ENCODE results near the gene POMT1. TPM values are rescaled to one million over a fixed set of nuclear protein-coding genes. Genes with fewer than 3 reads are reported as not detected.

Gene POMT1
- total RNA-seq, 2 experiments from 2014 or later: 4.7 to 27.1 TPM

DNA sequence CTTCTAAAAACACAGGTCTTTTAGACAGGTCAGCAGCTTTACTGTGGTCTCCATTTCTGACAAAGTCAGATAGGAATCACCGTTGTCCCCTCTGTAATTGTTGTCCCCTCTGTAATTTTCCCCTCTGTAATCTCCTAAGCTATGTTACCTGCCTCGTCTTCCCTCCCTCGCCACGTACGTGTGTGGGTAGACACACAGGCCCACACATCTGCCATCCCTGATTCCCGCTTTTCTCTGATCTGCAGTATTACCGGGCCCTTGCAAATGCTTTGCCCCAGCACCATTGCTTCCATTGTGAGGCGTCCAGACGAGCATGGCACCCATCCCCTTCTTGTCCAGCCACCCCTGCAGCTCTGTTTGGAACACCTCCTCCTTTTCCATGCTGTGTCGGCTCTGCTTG lies 45.0 kb upstream of the POMT1 start:
- H3K27ac ChIP-seq (ENCODE audit: low read depth, low read length, poor library complexity, severe bottlenecking): no peak overlapping the region
- no peaks in the 10 kb centered on the region for H3K9me3 ChIP-seq (ENCODE audit: low read length)
- BruUV-seq (replicated peaks): no TSS peak
- H2AFZ ChIP-seq (ENCODE audit: low read length): no peak overlapping the region
- no peak overlapping the region for H3K4me2 ChIP-seq (ENCODE audit: low read length)
- DNase-seq (ENCODE audit: low spot score): no peak
- no peaks in the 10 kb centered on the region for H4K20me1 ChIP-seq (ENCODE audit: insufficient read depth, low read length)
- ChIA-PET POLR2A (interaction anchor here (0.5 kb wide), 1 partner anchor 284 kb away, joined by 4 read pairs; no protein-coding TSS in a partner anchor), CTCF (ENCODE audit: unreplicated experiment) (no interaction called here)
- H3K36me3 ChIP-seq (ENCODE audit: insufficient read depth, low read length): peaks cover 97% of the 10 kb centered on the region
- peaks cover 15% of the 10 kb centered on the region; the same call in 1 of the 2 replicates for H3K79me2 ChIP-seq (ENCODE audit: insufficient read depth, low read depth, low read length)
- TF ChIP-seq EZH2phosphoT487 (IDR thresholded peaks at IDR 0.05; ENCODE audit: borderline replicate concordance, low read depth, low read length): no peak
- TF ChIP-seq, protein P1, sequence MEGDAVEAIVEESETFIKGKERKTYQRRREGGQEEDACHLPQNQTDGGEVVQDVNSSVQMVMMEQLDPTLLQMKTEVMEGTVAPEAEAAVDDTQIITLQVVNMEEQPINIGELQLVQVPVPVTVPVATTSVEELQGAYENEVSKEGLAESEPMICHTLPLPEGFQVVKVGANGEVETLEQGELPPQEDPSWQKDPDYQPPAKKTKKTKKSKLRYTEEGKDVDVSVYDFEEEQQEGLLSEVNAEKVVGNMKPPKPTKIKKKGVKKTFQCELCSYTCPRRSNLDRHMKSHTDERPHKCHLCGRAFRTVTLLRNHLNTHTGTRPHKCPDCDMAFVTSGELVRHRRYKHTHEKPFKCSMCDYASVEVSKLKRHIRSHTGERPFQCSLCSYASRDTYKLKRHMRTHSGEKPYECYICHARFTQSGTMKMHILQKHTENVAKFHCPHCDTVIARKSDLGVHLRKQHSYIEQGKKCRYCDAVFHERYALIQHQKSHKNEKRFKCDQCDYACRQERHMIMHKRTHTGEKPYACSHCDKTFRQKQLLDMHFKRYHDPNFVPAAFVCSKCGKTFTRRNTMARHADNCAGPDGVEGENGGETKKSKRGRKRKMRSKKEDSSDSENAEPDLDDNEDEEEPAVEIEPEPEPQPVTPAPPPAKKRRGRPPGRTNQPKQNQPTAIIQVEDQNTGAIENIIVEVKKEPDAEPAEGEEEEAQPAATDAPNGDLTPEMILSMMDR (conservative IDR thresholded peaks at IDR 0.05; ENCODE audit: low read length): no peak
- no peak overlapping the region for H3K4me3 ChIP-seq (ENCODE audit: low read depth, low read length, poor library complexity, severe bottlenecking)
- intact Hi-C loops (cut with micrococcal nuclease; ENCODE audit: unreplicated experiment): no loop called here
- H3K9me2 ChIP-seq (ENCODE audit: insufficient read depth, low read length): no peaks in the 10 kb centered on the region
- no peaks in the 10 kb centered on the region for H3K4me1 ChIP-seq (ENCODE audit: insufficient read depth, low read length, poor library complexity, severe bottlenecking)

GRCh38 chr9:131459056-131459455 lies 43.7 kb upstream of the POMT1 start:
- Histone ChIP-seq H3K9me3 (ENCODE audit: low read length) (no peaks in the 10 kb centered on the region), H3K4me3 (ENCODE audit: low read depth, low read length, poor library complexity, severe bottlenecking) (no peak overlapping the region), H3K27ac (ENCODE audit: low read depth, low read length, poor library complexity, severe bottlenecking) (no peak overlapping the region), H3K36me3 (ENCODE audit: insufficient read depth, low read length) (peaks cover 97% of the 10 kb centered on the region), H3K9me2 (ENCODE audit: insufficient read depth, low read length) (no peaks in the 10 kb centered on the region), H3K79me2 (ENCODE audit: insufficient read depth, low read depth, low read length) (peaks cover 2% of the 10 kb centered on the region; the same call in 1 of the 2 replicates), H4K20me1 (ENCODE audit: insufficient read depth, low read length) (no peaks in the 10 kb centered on the region), H3K4me1 (ENCODE audit: insufficient read depth, low read length, poor library complexity, severe bottlenecking) (no peaks in the 10 kb centered on the region), H2AFZ (ENCODE audit: low read length) (no peak overlapping the region), H3K4me2 (ENCODE audit: low read length) (no peak overlapping the region)
- TF ChIP-seq EZH2phosphoT487 (IDR thresholded peaks at IDR 0.05; ENCODE audit: borderline replicate concordance, low read depth, low read length): no peak
- TF ChIP-seq, protein P1 (conservative IDR thresholded peaks at IDR 0.05; ENCODE audit: low read length): no peak
- no TSS peak for BruUV-seq (replicated peaks)
- intact Hi-C loops (cut with micrococcal nuclease; ENCODE audit: unreplicated experiment): no loop called here
- DNase-seq (ENCODE audit: low spot score): no peak
- CTCF ChIA-PET (ENCODE audit: unreplicated experiment): no interaction called here
- POLR2A ChIA-PET: interaction anchor here (0.6 kb wide), 1 partner anchor 69 kb away, joined by 10 read pairs; no protein-coding TSS in a partner anchor

GRCh38 chr9:131461166-131461565 lies 41.6 kb upstream of the POMT1 start:
- H3K79me2 ChIP-seq (ENCODE audit: insufficient read depth, low read depth, low read length): no peaks in the 10 kb centered on the region
- no peaks in the 10 kb centered on the region for H3K9me3 ChIP-seq (ENCODE audit: low read length)
- H3K27ac ChIP-seq (ENCODE audit: low read depth, low read length, poor library complexity, severe bottlenecking): no peak overlapping the region
- CTCF ChIA-PET (ENCODE audit: unreplicated experiment): no interaction called here
- intact Hi-C loops (cut with micrococcal nuclease; ENCODE audit: unreplicated experiment): no loop called here
- H4K20me1 ChIP-seq (ENCODE audit: insufficient read depth, low read length): no peaks in the 10 kb centered on the region
- no peak for DNase-seq (ENCODE audit: low spot score)
- no peaks in the 10 kb centered on the region for H3K9me2 ChIP-seq (ENCODE audit: insufficient read depth, low read length)
- peaks cover 97% of the 10 kb centered on the region for H3K36me3 ChIP-seq (ENCODE audit: insufficient read depth, low read length)
- BruUV-seq (replicated peaks): no TSS peak
- no peaks in the 10 kb centered on the region for H3K4me1 ChIP-seq (ENCODE audit: insufficient read depth, low read length, poor library complexity, severe bottlenecking)
- TF ChIP-seq, protein P1 (conservative IDR thresholded peaks at IDR 0.05; ENCODE audit: low read length): no peak
- no peak for TF ChIP-seq EZH2phosphoT487 (IDR thresholded peaks at IDR 0.05; ENCODE audit: borderline replicate concordance, low read depth, low read length)
- no peak overlapping the region for H3K4me3 ChIP-seq (ENCODE audit: low read depth, low read length, poor library complexity, severe bottlenecking)
- no peak overlapping the region for H2AFZ ChIP-seq (ENCODE audit: low read length)
- no peak overlapping the region for H3K4me2 ChIP-seq (ENCODE audit: low read length)
- POLR2A ChIA-PET: no interaction called here
